GM10248 (cell line): ENCODE data around the gene KIF16B.

Experiments used
- CTCF ChIA-PET: fragments of 300-600 bp; sonication (Branson Sonifier 250); formaldehyde crosslinking; extraction: SDS; loops from one replicate; lab custom pipeline; 2021; ENCODE audit warnings: antibody characterized with exemption; lab: Yijun Ruan, JAX
- POLR2A ChIA-PET: fragments of 350-650 bp; sonication (Branson Sonifier 250); formaldehyde crosslinking; extraction: SDS; loops from one replicate; lab custom pipeline; 2020; ENCODE audit warnings: antibody characterized with exemption; lab: Yijun Ruan, JAX
- DNase-seq: peaks from one replicate; pipeline ENCODE4 v3.0.0; 2012; ENCODE audit errors: extremely low spot score
- TF ChIP-seq, protein P1 (sequence below): IDR thresholded peaks from 2 replicates; pipeline ENCODE4 v1.5.1; 2012; ENCODE audit warnings: mild to moderate bottlenecking, low read depth; ENCODE audit errors: extremely low read depth, missing control alignments, control extremely low read depth

Gene KIF16B

DNA sequence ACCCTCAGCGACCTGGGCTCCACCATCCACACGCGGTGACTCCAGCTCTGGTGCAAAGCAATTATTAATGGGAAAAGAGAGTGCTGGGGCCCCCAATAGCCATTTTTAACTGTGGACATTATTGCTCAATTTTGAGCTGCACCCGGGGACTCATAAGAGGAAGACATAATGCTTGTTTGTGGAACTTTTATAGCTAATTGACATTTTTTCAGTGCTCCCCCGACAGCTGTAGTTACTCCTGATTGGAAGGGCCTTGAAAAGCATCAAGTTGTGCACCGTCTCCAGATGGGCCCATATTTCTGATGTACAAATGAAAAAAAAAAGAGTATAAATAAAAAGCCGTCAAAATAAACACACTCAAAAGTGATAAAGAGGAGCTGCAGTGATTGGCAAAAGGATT, 327.0 kb downstream of the KIF16B start:
- POLR2A ChIA-PET, result no interaction called here
- no peak for DNase-seq
- TF ChIP-seq, protein P1, sequence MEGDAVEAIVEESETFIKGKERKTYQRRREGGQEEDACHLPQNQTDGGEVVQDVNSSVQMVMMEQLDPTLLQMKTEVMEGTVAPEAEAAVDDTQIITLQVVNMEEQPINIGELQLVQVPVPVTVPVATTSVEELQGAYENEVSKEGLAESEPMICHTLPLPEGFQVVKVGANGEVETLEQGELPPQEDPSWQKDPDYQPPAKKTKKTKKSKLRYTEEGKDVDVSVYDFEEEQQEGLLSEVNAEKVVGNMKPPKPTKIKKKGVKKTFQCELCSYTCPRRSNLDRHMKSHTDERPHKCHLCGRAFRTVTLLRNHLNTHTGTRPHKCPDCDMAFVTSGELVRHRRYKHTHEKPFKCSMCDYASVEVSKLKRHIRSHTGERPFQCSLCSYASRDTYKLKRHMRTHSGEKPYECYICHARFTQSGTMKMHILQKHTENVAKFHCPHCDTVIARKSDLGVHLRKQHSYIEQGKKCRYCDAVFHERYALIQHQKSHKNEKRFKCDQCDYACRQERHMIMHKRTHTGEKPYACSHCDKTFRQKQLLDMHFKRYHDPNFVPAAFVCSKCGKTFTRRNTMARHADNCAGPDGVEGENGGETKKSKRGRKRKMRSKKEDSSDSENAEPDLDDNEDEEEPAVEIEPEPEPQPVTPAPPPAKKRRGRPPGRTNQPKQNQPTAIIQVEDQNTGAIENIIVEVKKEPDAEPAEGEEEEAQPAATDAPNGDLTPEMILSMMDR, result no peak
- CTCF ChIA-PET, result no interaction called here

DNA sequence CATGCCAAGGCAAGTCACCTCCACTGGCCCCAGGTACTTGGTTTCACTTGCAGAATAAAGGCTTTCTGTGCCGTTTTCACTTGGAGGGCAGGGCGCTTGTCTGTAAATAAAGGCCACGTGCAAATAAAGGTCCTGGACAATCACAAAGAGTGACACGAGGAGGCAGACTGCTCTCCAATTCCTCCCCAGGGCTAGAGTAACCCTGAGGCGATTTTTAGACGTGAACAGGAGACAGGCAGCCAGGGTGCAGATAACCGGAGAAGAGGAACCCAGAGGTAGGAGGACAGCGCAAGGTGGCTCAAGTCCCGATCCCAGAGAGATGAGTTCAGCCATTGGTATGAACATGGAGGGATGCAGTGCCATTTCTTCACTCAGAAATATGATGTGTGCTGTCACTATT, 327.4 kb downstream of the KIF16B start:
- ChIA-PET CTCF (interaction anchor here (2.0 kb wide), 1 partner anchor 24 kb away, joined by 6 read pairs; no protein-coding TSS in a partner anchor), POLR2A (no interaction called here)
- TF ChIP-seq, protein P1, result no peak
- DNase-seq, result no peak

DNA sequence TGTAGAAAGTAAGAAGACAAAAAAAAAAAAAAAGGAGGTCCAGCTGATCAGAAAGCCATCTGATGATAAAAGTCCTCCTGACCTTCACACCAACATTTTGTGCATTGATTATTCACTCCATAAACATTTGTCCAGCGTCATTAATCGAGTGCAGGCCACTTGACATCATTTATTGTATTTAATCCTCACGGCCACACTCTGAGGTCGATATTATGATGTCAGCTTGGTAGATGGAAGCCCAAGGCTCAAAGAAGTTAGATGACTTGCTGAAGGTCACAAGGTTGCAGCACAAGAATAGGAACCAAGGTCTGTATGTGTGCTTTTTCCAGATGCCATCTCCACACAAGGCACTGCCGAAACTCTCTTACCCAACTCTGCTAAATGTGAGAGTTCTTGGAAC, 328.4 kb downstream of the KIF16B start:
- CTCF ChIA-PET, result interaction anchor here (0.5 to 2.0 kb wide), 2 partner anchors 23 to 546 kb away, joined by 3 to 6 read pairs; no protein-coding TSS in a partner anchor
- no peak for DNase-seq
- POLR2A ChIA-PET, result no interaction called here
- TF ChIP-seq, protein P1, result no peak

DNA sequence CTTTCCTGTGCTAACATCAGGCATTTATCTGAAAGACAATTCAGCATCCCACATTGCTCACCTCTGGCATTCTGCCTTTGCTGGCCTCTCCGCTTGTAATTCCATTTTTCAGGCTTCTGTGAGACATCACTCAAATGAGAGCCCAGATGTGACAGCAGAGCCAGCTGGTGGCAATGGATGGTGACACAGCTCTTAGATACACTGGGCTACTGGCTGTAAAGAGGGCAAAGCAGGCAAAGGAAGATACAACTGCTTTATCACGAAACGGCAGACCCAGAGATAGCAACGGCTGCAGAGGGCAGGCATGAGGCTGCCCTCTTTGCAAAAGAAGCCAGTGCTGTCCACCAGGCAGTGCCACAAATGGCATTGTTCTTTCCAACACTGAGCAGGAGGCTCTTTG, 329.8 kb downstream of the KIF16B start:
- TF ChIP-seq, protein P1, result no peak
- ChIA-PET POLR2A (no interaction called here), CTCF (no interaction called here)
- no peak for DNase-seq

DNA sequence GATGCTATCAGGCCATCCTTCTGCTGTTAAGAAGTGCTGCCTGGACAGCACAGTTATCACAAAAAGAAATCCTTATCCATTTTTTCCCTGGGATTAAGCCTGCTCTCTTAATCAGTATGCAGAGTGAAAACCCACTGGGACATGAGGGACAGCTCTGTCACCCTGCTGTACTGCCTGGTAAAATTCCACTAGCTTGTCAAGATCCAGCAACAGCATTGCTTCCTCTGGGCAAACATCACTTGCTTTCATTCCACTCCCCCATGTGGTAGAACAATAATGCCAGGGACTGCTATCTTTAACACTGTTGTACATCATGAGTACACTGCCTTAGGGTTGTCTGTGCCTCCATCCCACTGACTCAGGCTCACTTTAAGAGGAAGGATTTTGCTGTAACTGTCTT, 331.3 kb downstream of the KIF16B start:
- TF ChIP-seq, protein P1, result peak; percentile 34
- POLR2A ChIA-PET, result no interaction called here
- DNase-seq, result no peak
- CTCF ChIA-PET, result interaction anchor here (1.2 kb wide), 1 partner anchor 11 kb away, joined by 3 read pairs; no protein-coding TSS in a partner anchor

DNA sequence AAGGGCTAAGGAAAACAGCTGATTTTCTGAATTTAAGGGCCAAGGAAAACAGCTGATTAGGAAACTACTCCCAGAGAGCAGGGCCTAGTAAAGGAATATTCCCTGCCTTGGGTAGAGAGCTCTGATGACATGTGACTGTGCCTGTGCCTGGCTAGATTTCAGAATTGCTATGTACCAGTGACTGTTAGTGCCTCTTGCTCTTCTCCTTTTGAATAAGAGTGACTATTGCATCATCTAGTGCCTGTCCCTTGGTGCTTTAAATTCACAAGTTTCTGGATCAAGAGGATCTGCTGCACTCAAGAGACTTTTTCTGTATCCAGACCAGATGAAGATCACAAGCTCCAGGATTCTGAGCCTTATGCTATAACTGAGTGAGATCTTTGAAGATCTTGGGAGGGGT, 332.9 kb downstream of the KIF16B start:
- TF ChIP-seq, protein P1, result no peak
- DNase-seq, result no peak
- ChIA-PET POLR2A (no interaction called here), CTCF (no interaction called here)
